GM18526 (cell line): Measurements from ENCODE around the gene EIF4E2.

ENCODE experiments used
- POLR2A ChIP-seq: IDR thresholded peaks from 3 replicates; pipeline ENCODE4 v1.6.1; 2011; ENCODE audit not compliant: insufficient read length; ENCODE audit errors: extremely low read depth

EIF4E2 gene

GRCh38 chr2:232528746-232529460, 21.6 kb upstream of the EIF4E2 start:
- TF ChIP-seq POLR2A: no peak

- TF ChIP-seq POLR2A: no peak
Observed at GRCh38 chr2:232529806-232530547, 20.5 kb upstream of the EIF4E2 start.

GRCh38 chr2:232530626-232531260, 19.7 kb upstream of the EIF4E2 start:
- no peak for TF ChIP-seq POLR2A

GRCh38 chr2:232532419-232532818, 18.1 kb upstream of the EIF4E2 start:
- TF ChIP-seq POLR2A: no peak

GRCh38 chr2:232533944-232534710, 16.4 kb upstream of the EIF4E2 start:
- TF ChIP-seq POLR2A: no peak

- TF ChIP-seq POLR2A: no peak
Observed at GRCh38 chr2:232534940-232535651, 15.4 kb upstream of the EIF4E2 start.

GRCh38 chr2:232535761-232536530, 14.5 kb upstream of the EIF4E2 start:
- no peak for TF ChIP-seq POLR2A

GRCh38 chr2:232537079-232537478, 13.4 kb upstream of the EIF4E2 start:
- TF ChIP-seq POLR2A: no peak

GRCh38 chr2:232537499-232537898, 13.0 kb upstream of the EIF4E2 start:
- TF ChIP-seq POLR2A: no peak

- TF ChIP-seq POLR2A: no peak
Observed at GRCh38 chr2:232538671-232539070, 11.8 kb upstream of the EIF4E2 start.

- no peak for TF ChIP-seq POLR2A
Observed at GRCh38 chr2:232539298-232540231, 10.9 kb upstream of the EIF4E2 start, which contains the start of gene CHRNG. Gene CHRNG (plus strand): TSS chr2:232539692. CDS start chr2:232539748, 56 bp downstream.

GRCh38 chr2:232540441-232541041, 9.9 kb upstream of the EIF4E2 start:
- no peak for TF ChIP-seq POLR2A
